ENCODE data around the gene USP36.

GRCh38 chr17:78864117-78864516, 23.5 kb upstream of the USP36 start:
- TF ChIP-seq CTCF (IDR thresholded peaks at IDR 0.05; ENCODE audit: low read depth, low read length, missing input control) = no peak
- no peak for TF ChIP-seq FOXA1 (IDR thresholded peaks at IDR 0.05)
- no peak for TF ChIP-seq RAD21 (IDR thresholded peaks at IDR 0.05)
- no peak for TF ChIP-seq TAF1 (conservative IDR thresholded peaks at IDR 0.05)
- TF ChIP-seq MAX (IDR thresholded peaks at IDR 0.05) = no peak
- TF ChIP-seq GABPA (IDR thresholded peaks at IDR 0.05 in 1 of 2, conservative IDR thresholded peaks at IDR 0.05 in 1 of 2) = no peak
